ENCODE data around the gene CAMK1D.

DNA sequence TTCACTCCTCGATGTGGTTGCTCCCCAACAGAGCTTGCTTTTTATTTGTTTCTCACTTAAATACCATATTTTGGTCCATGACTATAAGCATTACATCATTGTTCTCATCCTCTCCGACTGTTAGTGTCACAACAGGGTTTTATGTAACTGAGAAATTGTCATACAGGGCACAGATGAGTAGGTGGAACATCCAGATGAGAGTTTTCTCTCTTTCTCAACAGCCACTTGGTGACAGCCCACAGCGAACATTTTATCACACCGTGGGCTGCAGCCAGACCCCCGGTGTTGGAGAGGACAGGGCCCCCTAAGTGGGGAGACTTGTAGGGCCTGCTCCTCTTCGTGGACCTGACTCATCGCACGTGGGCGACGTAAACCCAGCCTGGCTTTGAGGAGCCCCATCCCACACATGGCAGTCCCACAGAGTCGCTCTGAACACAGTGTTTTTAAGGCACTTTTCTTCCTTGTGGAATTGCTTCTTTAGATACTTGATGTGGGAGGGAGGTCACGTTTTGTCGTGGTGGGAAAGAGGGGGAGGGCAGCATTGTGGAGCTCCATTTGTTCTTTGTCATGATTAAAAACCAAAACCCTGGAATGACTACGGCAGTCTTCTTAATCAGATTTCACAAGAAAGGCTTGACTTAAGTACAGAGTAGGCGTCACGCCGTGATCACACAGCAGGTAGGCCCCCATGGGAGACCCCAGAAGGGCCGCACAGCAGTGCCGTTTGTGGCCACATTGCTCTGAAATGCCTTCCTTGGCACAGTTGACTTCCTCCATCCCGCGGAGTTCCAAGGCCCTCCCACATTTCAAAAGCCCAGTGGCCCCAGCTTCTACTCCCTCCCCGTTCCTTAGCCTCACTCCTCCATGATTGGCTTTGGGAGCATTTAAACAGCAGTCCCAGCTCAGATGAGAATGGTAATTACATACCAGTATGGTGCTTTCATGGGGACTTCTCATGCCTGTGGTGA is 431.6 kb downstream of the CAMK1D start:
- TF ChIP-seq POLR2A (IDR thresholded peaks at IDR 0.05), result no peak
- peak in 1 of 2 donors; percentile 41 for TF ChIP-seq POLR2AphosphoS5 (IDR thresholded peaks at IDR 0.05; ENCODE audit: insufficient read depth in 1 of 2, low read depth in 1 of 2)
